Nephron (organoid): ENCODE measurements around the gene NTM.
A peak's percentile ranks its signal among the peaks of the same experiment; 100 is the strongest.

Source experiments
- H3K27ac Mint-ChIP-seq, 3 experiments: 2 replicates each; pipeline ENCODE4 v1.8.0; 2020; ENCODE audit warnings: mixed read lengths in 3 of 3, mild to moderate bottlenecking in 2 of 3, moderate library complexity in 1 of 3
- H3K27me3 Mint-ChIP-seq: 2 replicates; pipeline ENCODE4 v1.8.0; 2021; ENCODE audit warnings: low read depth, mild to moderate bottlenecking, moderate library complexity, mixed read lengths
- H3K36me3 Mint-ChIP-seq: 2 replicates; pipeline ENCODE4 v1.8.0; 2020; ENCODE audit warnings: low read depth, mixed read lengths
- H3K4me1 Mint-ChIP-seq: 2 replicates; pipeline ENCODE4 v1.8.0; 2020; ENCODE audit warnings: mixed read lengths
- H3K4me3 Mint-ChIP-seq, 3 experiments: 2 replicates each; pipeline ENCODE4 v1.8.0; 2020; ENCODE audit warnings: mild to moderate bottlenecking in 3 of 3, mixed read lengths in 3 of 3, moderate library complexity in 2 of 3
- H3K9me3 Mint-ChIP-seq: 2 replicates; pipeline ENCODE4 v1.8.0; 2020; ENCODE audit warnings: mixed read lengths
- CTCF ChIP-seq, 3 experiments: fragments of 200-600 bp; sonication (generic); IDR thresholded peaks; one replicate each; pipeline ENCODE4 v1.5.0; 2021; ENCODE audit warnings: antibody characterized with exemption in 3 of 3; ENCODE audit not compliant: unreplicated experiment in 3 of 3

The NTM gene

DNA sequence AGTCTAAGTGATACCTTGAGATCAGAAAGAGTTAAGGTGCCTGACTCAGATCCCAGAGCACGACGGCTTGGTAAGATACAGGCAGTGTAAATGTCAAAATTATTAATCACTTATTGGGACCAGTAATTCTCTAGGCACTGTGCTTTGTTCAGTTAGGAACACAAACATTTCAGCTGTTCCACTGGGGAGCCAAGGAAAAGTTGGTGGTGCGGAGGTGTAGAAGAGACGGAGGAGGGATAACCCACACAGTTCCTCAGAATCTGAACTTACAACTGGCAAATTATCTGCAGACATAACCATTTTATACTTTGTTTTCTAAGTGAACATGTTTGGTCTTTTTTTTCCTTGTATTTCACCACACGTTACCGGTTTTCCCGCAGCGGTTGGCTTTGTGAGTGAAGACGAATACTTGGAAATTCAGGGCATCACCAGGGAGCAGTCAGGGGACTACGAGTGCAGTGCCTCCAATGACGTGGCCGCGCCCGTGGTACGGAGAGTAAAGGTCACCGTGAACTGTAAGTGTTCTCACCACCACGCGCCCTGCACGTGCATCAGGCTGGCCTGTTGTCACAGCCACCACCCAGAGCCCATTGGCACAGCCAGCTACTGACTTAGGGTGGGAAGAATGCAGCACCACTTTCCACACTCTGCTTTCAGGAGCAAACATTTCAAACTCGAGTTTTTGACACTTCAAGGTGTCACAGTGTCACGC, 937.0 kb downstream of the NTM start:
- H3K9me3 Mint-ChIP-seq = no peaks in the 10 kb centered on the region
- no peaks in the 10 kb centered on the region for H3K36me3 Mint-ChIP-seq
- H3K4me1 Mint-ChIP-seq = no peaks in the 10 kb centered on the region
- no peak for TF ChIP-seq CTCF (IDR thresholded peaks at IDR 0.05; ENCODE audit: unreplicated experiment in 3 of 3)
- no peak overlapping the region for H3K4me3 Mint-ChIP-seq
- H3K27me3 Mint-ChIP-seq = peaks cover 7% of the 10 kb centered on the region
- H3K27ac Mint-ChIP-seq = no peak overlapping the region

DNA sequence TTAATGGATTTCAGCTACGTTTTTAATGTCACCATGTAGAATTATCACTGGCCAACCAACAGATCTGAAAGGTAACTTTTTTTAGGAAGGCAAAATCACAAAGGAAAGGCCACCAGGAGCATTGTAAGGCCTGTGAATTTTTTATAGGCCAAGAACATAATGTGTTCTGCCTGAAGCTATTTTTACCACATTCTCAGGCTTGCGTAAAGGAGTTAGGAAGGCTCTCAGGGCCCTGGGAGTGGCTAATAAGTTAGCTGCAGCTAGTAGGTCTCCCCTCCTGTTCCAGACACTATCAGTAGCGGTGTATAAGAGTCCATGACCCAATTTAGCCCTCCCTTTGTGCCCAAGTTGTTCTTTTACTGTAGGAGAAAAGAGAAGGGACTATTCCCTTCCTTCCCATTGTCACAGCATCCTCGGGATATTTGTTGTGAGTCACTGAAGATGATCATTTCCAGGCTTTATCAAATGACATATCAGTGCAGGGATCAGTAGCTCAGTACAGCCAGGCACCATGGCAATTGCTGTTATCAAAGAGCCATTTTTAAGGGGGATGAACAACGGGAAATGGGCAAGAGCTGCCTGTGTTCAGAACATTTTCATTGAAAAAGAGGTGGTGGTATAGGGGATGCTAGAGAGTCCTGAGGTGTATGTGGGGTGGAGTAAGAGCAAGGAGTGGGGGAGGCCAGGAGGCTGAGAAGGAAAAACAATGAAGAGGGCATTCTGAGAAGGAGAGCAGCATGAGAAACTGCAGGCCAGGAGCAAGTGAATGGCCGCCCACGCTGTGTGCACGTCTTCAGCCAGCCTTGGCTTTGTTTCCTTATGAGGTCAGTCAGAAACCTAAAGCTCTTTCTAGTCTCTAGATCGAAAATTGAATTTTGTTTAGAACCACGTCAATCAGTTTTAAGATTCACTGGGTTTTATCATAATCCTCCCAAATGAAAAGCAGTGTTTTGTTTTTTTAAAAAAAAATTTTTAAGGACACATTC, 940.3 kb downstream of the NTM start:
- Mint-ChIP-seq H3K27me3 (peaks cover 7% of the 10 kb centered on the region), H3K4me1 (no peaks in the 10 kb centered on the region), H3K9me3 (no peaks in the 10 kb centered on the region), H3K27ac (no peak overlapping the region), H3K36me3 (no peaks in the 10 kb centered on the region), H3K4me3 (no peak overlapping the region)
- TF ChIP-seq CTCF (IDR thresholded peaks at IDR 0.05; ENCODE audit: unreplicated experiment in 3 of 3) = no peak

DNA sequence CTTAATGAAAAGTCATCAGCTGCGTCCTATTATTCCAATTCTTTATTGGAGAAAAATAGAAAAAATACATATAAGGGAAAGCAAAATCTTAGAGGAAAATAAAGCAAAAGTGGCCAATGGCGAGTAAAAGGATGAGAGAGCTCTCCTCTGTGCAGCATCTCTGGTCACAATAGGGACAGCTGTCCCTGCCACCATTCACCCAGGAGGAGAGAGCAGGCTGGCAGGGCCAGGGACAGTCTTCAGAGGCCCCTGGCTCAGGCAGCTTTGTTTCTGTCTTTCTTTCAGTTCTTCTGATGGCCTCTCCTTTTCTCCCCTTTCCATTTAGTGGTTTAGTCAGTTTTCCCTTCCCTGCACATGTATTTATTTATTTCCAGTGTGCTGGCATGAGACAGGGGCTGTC, 941.3 kb downstream of the NTM start:
- TF ChIP-seq CTCF (IDR thresholded peaks at IDR 0.05; ENCODE audit: unreplicated experiment in 3 of 3) = no peak
- H3K4me3 Mint-ChIP-seq = no peak overlapping the region
- no peaks in the 10 kb centered on the region for H3K36me3 Mint-ChIP-seq
- H3K4me1 Mint-ChIP-seq = no peaks in the 10 kb centered on the region
- H3K9me3 Mint-ChIP-seq = no peaks in the 10 kb centered on the region
- H3K27me3 Mint-ChIP-seq = peaks cover 7% of the 10 kb centered on the region
- H3K27ac Mint-ChIP-seq = no peak overlapping the region

DNA sequence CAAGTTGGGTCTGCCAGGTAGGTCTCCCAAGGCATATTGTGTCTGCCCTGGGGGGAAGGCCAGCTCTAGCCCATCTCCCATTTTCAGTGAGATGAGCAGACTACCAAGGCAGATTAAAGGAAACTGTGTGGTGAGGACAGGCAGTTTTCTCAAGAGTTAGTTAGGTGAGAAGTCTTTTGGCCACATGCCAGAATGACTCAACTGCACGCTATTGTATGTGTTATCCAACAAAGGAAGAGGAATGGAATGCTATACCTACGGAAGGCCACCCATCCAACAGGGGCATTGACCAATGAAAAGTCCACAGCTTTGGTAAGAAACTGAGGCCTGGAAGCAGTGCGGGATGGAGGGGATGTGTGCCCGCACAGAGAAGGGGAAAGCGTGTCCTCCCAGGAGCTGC, 941.7 kb downstream of the NTM start:
- Mint-ChIP-seq H3K9me3 (no peaks in the 10 kb centered on the region), H3K4me3 (no peak overlapping the region), H3K27me3 (peaks cover 7% of the 10 kb centered on the region), H3K36me3 (no peaks in the 10 kb centered on the region), H3K4me1 (no peaks in the 10 kb centered on the region), H3K27ac (no peak overlapping the region)
- no peak for TF ChIP-seq CTCF (IDR thresholded peaks at IDR 0.05; ENCODE audit: unreplicated experiment in 3 of 3)

DNA sequence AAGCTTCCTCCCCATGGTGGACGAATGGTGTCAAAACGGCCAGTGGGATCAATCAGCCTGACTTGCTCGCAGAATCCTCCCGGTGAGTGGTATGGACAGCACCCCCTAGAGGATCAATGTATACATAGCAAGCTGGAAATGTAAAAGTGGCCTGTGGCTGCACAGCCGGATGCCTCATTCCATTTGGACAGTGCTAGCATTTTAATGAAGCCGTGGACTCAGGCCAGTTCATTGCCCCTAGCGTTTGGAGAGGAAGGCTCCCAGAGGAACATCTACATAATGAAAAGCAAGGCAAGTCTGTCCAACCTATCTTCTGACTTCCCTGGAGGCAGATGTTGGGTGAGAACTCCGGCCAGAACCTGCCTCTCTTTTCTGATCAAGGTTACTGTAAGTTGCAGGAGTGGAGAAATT, 942.3 kb downstream of the NTM start:
- Mint-ChIP-seq H3K36me3 (no peaks in the 10 kb centered on the region), H3K9me3 (no peaks in the 10 kb centered on the region), H3K27me3 (peaks cover 7% of the 10 kb centered on the region), H3K4me1 (no peaks in the 10 kb centered on the region), H3K4me3 (no peak overlapping the region), H3K27ac (no peak overlapping the region)
- peak; percentile 48 to 61 (median 58) for TF ChIP-seq CTCF (IDR thresholded peaks at IDR 0.05; ENCODE audit: unreplicated experiment in 3 of 3)
